NT2/D1 (cell line): ENCODE data around the gene CENPC.

Source experiments
- SUZ12 ChIP-seq: IDR thresholded peaks from 2 replicates; pipeline ENCODE4 v1.6.1; 2011; ENCODE audit not compliant: insufficient read length, insufficient read depth; ENCODE audit errors: extremely low read depth
- YY1 ChIP-seq: IDR thresholded peaks from 2 replicates; pipeline ENCODE4 v1.6.1; 2011; ENCODE audit not compliant: insufficient read length, insufficient read depth
- ZNF274 ChIP-seq: IDR thresholded peaks from 2 replicates; pipeline ENCODE4 v1.6.1; 2011; ENCODE audit warnings: mild to moderate bottlenecking, low read depth, low read length

- no peak for TF ChIP-seq ZNF274
- no peak for TF ChIP-seq SUZ12
- TF ChIP-seq YY1, result no peak
These were observed 36.6 kb upstream of the CENPC start for GRCh38 chr4:67581913-67582312.
